ENCODE data around the gene VENTX. TPM values are rescaled to one million over a fixed set of nuclear protein-coding genes. Genes with fewer than 3 reads are reported as not detected.

Gene VENTX
- total RNA-seq, 2 experiments from 2014 or later, result not detected

Other genes starting within 250 kb of the VENTX start
- not detected for gene ADGRA1, start 149.9 kb upstream of the VENTX start, total RNA-seq
- 1 to 10 TPM in 1 of 2 experiments, under 1 TPM in 1; 0.55 to 1.2 TPM for gene KNDC1, start 77.6 kb upstream of the VENTX start, total RNA-seq
- gene UTF1, start 7.6 kb upstream of the VENTX start, total RNA-seq, result not detected
- gene ADAM8, start 39.0 kb downstream of the VENTX start, total RNA-seq, result 100 to 1,000 TPM; 206 to 207 TPM
- 10 to 100 TPM; 52.3 to 58.2 TPM for gene TUBGCP2, start 71.0 kb downstream of the VENTX start, total RNA-seq
- gene ZNF511, start 71.1 kb downstream of the VENTX start, total RNA-seq, result 10 to 100 TPM; 45.7 to 52.7 TPM
- gene CALY, start 99.0 kb downstream of the VENTX start, total RNA-seq, result not detected
- not detected for gene PRAP1, start 109.5 kb downstream of the VENTX start, total RNA-seq
- 10 to 100 TPM; 11.2 to 11.4 TPM for gene FUOM, start 120.2 kb downstream of the VENTX start, total RNA-seq
- 10 to 100 TPM; 31.3 to 31.6 TPM for gene ECHS1, start 135.5 kb downstream of the VENTX start, total RNA-seq
- 1 to 10 TPM; 5.9 to 7.8 TPM for gene PAOX, start 141.4 kb downstream of the VENTX start, total RNA-seq
- gene MTG1, start 156.3 kb downstream of the VENTX start, total RNA-seq, result 10 to 100 TPM; 41.7 to 42.2 TPM
- not detected for gene SPRN, start 186.8 kb downstream of the VENTX start, total RNA-seq
- 10 to 100 TPM; 15.3 to 15.4 TPM for gene SCART1, start 216.1 kb downstream of the VENTX start, total RNA-seq